Measurements from ENCODE around the gene GTF2H3. TPM values are rescaled to one million over a fixed set of nuclear protein-coding genes. Genes with fewer than 3 reads are reported as not detected.

Gene GTF2H3
- total and polyA plus RNA-seq, 2 experiments from 2014 or later: 10.5 to 27.7 TPM

GRCh38 chr12:123601602-123602489, 31.8 kb upstream of the GTF2H3 start, which contains the start of gene DDX55 (continued):
- no peak for TF ChIP-seq ZNF462 (CRISPR knock-in tag; IDR thresholded peaks at IDR 0.05)
- TF ChIP-seq REST (IDR thresholded peaks at IDR 0.05; ENCODE audit: unreplicated experiment): no peak

- peak overlapping the region; percentile 97 for H2AFZ ChIP-seq
These were observed 30.9 kb upstream of the GTF2H3 start for GRCh38 chr12:123602651-123603195.

More at GRCh38 chr12:123602651-123603195, 30.9 kb upstream of the GTF2H3 start:
- H3K4me1 Mint-ChIP-seq: peaks cover 9% of the 10 kb centered on the region
- no peak for DNase-seq (ENCODE audit: low spot score)
- Histone ChIP-seq H3K4me2 (peak overlapping the region; percentile 99), H3K4me3 (peak overlapping the region; percentile 100), H3K9me2 (ENCODE audit: insufficient read depth) (no peaks in the 10 kb centered on the region), H3K27ac (ENCODE audit: low read depth) (no peak overlapping the region), H3K4me1 (ENCODE audit: insufficient read depth) (peaks cover 4% of the 10 kb centered on the region; the same call in 1 of the 2 replicates), H4K20me1 (replicated peaks; ENCODE audit: insufficient read depth) (peaks cover 17% of the 10 kb centered on the region), H3K79me2 (replicated peaks; ENCODE audit: insufficient read depth) (peaks cover 55% of the 10 kb centered on the region), H3K27me3 (ENCODE audit: insufficient read depth) (no peaks in the 10 kb centered on the region), H3F3A (replicated peaks; ENCODE audit: low read depth) (no peaks in the 10 kb centered on the region), H3K36me3 (ENCODE audit: insufficient read depth) (peaks cover 24% of the 10 kb centered on the region)
- H3K27me3 Mint-ChIP-seq (ENCODE audit: insufficient read depth, low read depth, poor library complexity): peaks cover 5% of the 10 kb centered on the region
- H3K9me3 Mint-ChIP-seq: peaks cover 4% of the 10 kb centered on the region; the same call in 2 of the 3 replicates
- peaks cover 48% of the 10 kb centered on the region for H3K36me3 Mint-ChIP-seq (ENCODE audit: low read depth)
- no peak for ATAC-seq
- H3K4me3 Mint-ChIP-seq: peak overlapping the region; percentile 86
- TF ChIP-seq REST (IDR thresholded peaks at IDR 0.05; ENCODE audit: unreplicated experiment) (no peak), ETS1 (IDR thresholded peaks at IDR 0.05) (no peak), ZNF331 (CRISPR knock-in tag; IDR thresholded peaks at IDR 0.05; ENCODE audit: low read depth) (no peak), POLR2AphosphoS5 (IDR thresholded peaks at IDR 0.05; ENCODE audit: low read depth) (no peak), STAT1 (IDR thresholded peaks at IDR 0.05; ENCODE audit: unreplicated experiment) (no peak)
- H3K27ac Mint-ChIP-seq: peak overlapping the region; percentile 48

Measured in GM23338 (cell line).